ENCODE results near the gene CHD2. TPM values are rescaled to one million over a fixed set of nuclear protein-coding genes. Genes with fewer than 3 reads are reported as not detected.

The CHD2 gene
- total RNA-seq, 1 experiment from 2014 or later = 63.3 TPM

- H3K18ac ChIP-seq (ENCODE audit: insufficient read length, low read depth, low read length) = no peak overlapping the region
- no peak overlapping the region for H3K23ac ChIP-seq (ENCODE audit: insufficient read length, low read depth, low read length)
- peaks cover 7% of the 10 kb centered on the region for H3K9me3 ChIP-seq (ENCODE audit: control insufficient read depth, low read depth, low read length)
- no peak overlapping the region for H3K14ac ChIP-seq (ENCODE audit: insufficient read depth, low read length)
- WGBS (ENCODE audit: extremely low coverage, insufficient read length, low lambda C conversion rate) = no CpG with 5 or more reads among the region's 46 CpGs
- no peak for DNase-seq
- no peak overlapping the region for H3K4ac ChIP-seq (ENCODE audit: low read depth, low read length)
- TF ChIP-seq, protein P1, sequence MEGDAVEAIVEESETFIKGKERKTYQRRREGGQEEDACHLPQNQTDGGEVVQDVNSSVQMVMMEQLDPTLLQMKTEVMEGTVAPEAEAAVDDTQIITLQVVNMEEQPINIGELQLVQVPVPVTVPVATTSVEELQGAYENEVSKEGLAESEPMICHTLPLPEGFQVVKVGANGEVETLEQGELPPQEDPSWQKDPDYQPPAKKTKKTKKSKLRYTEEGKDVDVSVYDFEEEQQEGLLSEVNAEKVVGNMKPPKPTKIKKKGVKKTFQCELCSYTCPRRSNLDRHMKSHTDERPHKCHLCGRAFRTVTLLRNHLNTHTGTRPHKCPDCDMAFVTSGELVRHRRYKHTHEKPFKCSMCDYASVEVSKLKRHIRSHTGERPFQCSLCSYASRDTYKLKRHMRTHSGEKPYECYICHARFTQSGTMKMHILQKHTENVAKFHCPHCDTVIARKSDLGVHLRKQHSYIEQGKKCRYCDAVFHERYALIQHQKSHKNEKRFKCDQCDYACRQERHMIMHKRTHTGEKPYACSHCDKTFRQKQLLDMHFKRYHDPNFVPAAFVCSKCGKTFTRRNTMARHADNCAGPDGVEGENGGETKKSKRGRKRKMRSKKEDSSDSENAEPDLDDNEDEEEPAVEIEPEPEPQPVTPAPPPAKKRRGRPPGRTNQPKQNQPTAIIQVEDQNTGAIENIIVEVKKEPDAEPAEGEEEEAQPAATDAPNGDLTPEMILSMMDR (conservative IDR thresholded peaks at IDR 0.05) = no peak
- no peak overlapping the region for H2AFZ ChIP-seq (ENCODE audit: low read length)
- Mint-ChIP-seq H3K4me1 (peaks cover 8 to 12% of the 10 kb centered on the region in 2 experiments), H3K9me3 (peaks cover 13 to 14% of the 10 kb centered on the region in 2 experiments), H3K27me3 (ENCODE audit: low read depth) (no peaks in the 10 kb centered on the region), H3K27ac (peak overlapping the region in 2 of 3 experiments; percentile 73 to 81; a peak in 4 of 7 replicates), H3K36me3 (ENCODE audit: insufficient read depth in 1 of 3, low read depth in 3 of 3) (peaks cover 54 to 83% (median 73%) of the 10 kb centered on the region in 3 experiments), H3K4me3 (no peak overlapping the region)
- no peak overlapping the region for H2BK5ac ChIP-seq (ENCODE audit: insufficient read length, low read length)
- no peak overlapping the region for H3K9ac ChIP-seq (ENCODE audit: extremely low read depth, insufficient read length, low read length)
- H3K56ac ChIP-seq (ENCODE audit: insufficient read length, low read depth, low read length) = no peak overlapping the region
- no peak overlapping the region for H2BK120ac ChIP-seq (ENCODE audit: low read depth, low read length, poor library complexity, severe bottlenecking)
- no peaks in the 10 kb centered on the region for H3K79me1 ChIP-seq (ENCODE audit: insufficient read depth, low read depth, low read length, poor library complexity, severe bottlenecking)
- no peaks in the 10 kb centered on the region for H3K4me1 ChIP-seq (ENCODE audit: insufficient read depth, low read length)
- no peaks in the 10 kb centered on the region for H3K27me3 ChIP-seq (ENCODE audit: insufficient read depth, low read length)
- H4K91ac ChIP-seq (ENCODE audit: insufficient read length, low read depth, low read length) = no peak overlapping the region
- no peak overlapping the region for H2BK20ac ChIP-seq (ENCODE audit: low read depth, low read length, poor library complexity, severe bottlenecking)
- H3K4me2 ChIP-seq (ENCODE audit: insufficient read depth, insufficient read length, low read length) = no peak overlapping the region
- no peak overlapping the region for H3K27ac ChIP-seq (ENCODE audit: insufficient read length, low read depth, low read length)
- H2BK15ac ChIP-seq (ENCODE audit: low read depth, low read length) = no peak overlapping the region
- H4K20me1 ChIP-seq (ENCODE audit: control insufficient read depth, insufficient read depth, insufficient read length) = peaks cover 2% of the 10 kb centered on the region
- no peak overlapping the region for H2BK12ac ChIP-seq (ENCODE audit: insufficient read length, low read depth, low read length)
- no peaks in the 10 kb centered on the region for H3K23me2 ChIP-seq (ENCODE audit: insufficient read length, low read depth, low read length, poor library complexity, severe bottlenecking)
- H2AK5ac ChIP-seq (ENCODE audit: insufficient read length, low read length) = no peak overlapping the region
- no peak overlapping the region for H4K5ac ChIP-seq (ENCODE audit: insufficient read length, low read depth, low read length)
- H3T11ph ChIP-seq (ENCODE audit: low read length) = no peak overlapping the region
- H3K79me2 ChIP-seq (ENCODE audit: insufficient read depth, low read length) = no peaks in the 10 kb centered on the region
- no peak overlapping the region for H4K8ac ChIP-seq (replicated peaks; ENCODE audit: insufficient read length, low read depth, low read length)
These were observed 144.4 kb downstream of the CHD2 start for GRCh38 chr15:93044301-93045190.

Data from H9 (cell line).